ENCODE measurements around the gene RGS7. TPM values are rescaled to one million over a fixed set of nuclear protein-coding genes. Genes with fewer than 3 reads are reported as not detected.

The RGS7 gene
- not detected in 2 replicates for total RNA-seq (2014; rRNA removed; shearing (Covaris generic))

- DNase-seq (ENCODE audit: low spot score) = peak; percentile 83
- in situ Hi-C loops (cut with HindIII; ENCODE audit: low sequenced_read_pairs) = no loop called here
Observed at GRCh38 chr1:241356519-241357365, at the start of gene RGS7. Gene RGS7, minus strand, starts transcription at chr1:241357205.

- DNase-seq (ENCODE audit: low spot score) = no peak
- in situ Hi-C loops (cut with HindIII; ENCODE audit: low sequenced_read_pairs) = no loop called here
Observed at GRCh38 chr1:241406421-241406820, 49.4 kb upstream of the RGS7 start.

GRCh38 chr1:241401156-241401555 lies 44.2 kb upstream of the RGS7 start:
- in situ Hi-C loops (cut with HindIII; ENCODE audit: low sequenced_read_pairs) = no loop called here
- no peak for DNase-seq (ENCODE audit: low spot score)

GRCh38 chr1:241396747-241397681 lies 40.0 kb upstream of the RGS7 start:
- no peak for DNase-seq (ENCODE audit: low spot score)
- in situ Hi-C loops (cut with HindIII; ENCODE audit: low sequenced_read_pairs) = no loop called here

GRCh38 chr1:241391926-241392710 lies 35.1 kb upstream of the RGS7 start:
- in situ Hi-C loops (cut with HindIII; ENCODE audit: low sequenced_read_pairs) = no loop called here
- DNase-seq (ENCODE audit: low spot score) = peak; percentile 52

GRCh38 chr1:241390526-241390925 lies 33.5 kb upstream of the RGS7 start:
- DNase-seq (ENCODE audit: low spot score) = no peak
- in situ Hi-C loops (cut with HindIII; ENCODE audit: low sequenced_read_pairs) = no loop called here

GRCh38 chr1:241389400-241389799 lies 32.4 kb upstream of the RGS7 start:
- in situ Hi-C loops (cut with HindIII; ENCODE audit: low sequenced_read_pairs) = no loop called here
- no peak for DNase-seq (ENCODE audit: low spot score)

- DNase-seq (ENCODE audit: low spot score) = no peak
- in situ Hi-C loops (cut with HindIII; ENCODE audit: low sequenced_read_pairs) = no loop called here
Observed at GRCh38 chr1:241387216-241387615, 30.2 kb upstream of the RGS7 start.

- in situ Hi-C loops (cut with HindIII; ENCODE audit: low sequenced_read_pairs) = no loop called here
- peak; percentile 64 for DNase-seq (ENCODE audit: low spot score)
Observed at GRCh38 chr1:241376701-241377100, 19.7 kb upstream of the RGS7 start.

GRCh38 chr1:241375886-241376285 lies 18.9 kb upstream of the RGS7 start:
- in situ Hi-C loops (cut with HindIII; ENCODE audit: low sequenced_read_pairs) = no loop called here
- DNase-seq (ENCODE audit: low spot score) = no peak

- in situ Hi-C loops (cut with HindIII; ENCODE audit: low sequenced_read_pairs) = no loop called here
- no peak for DNase-seq (ENCODE audit: low spot score)
Observed at GRCh38 chr1:241366196-241366595, 9.2 kb upstream of the RGS7 start.

- DNase-seq (ENCODE audit: low spot score) = peak; percentile 47
- in situ Hi-C loops (cut with HindIII; ENCODE audit: low sequenced_read_pairs) = no loop called here
Observed at GRCh38 chr1:241362350-241362749, 5.3 kb upstream of the RGS7 start.

- peak; percentile 60 for DNase-seq (ENCODE audit: low spot score)
- in situ Hi-C loops (cut with HindIII; ENCODE audit: low sequenced_read_pairs) = no loop called here
Observed at GRCh38 chr1:241357366-241358340, 648 bp upstream of the RGS7 start.

- no peak for DNase-seq (ENCODE audit: low spot score)
- in situ Hi-C loops (cut with HindIII; ENCODE audit: low sequenced_read_pairs) = no loop called here
Observed at GRCh38 chr1:241356187-241356518, 852 bp downstream of the RGS7 start.

- DNase-seq (ENCODE audit: low spot score) = peak; percentile 55
- in situ Hi-C loops (cut with HindIII; ENCODE audit: low sequenced_read_pairs) = no loop called here
Observed at GRCh38 chr1:241355311-241356010, 1.5 kb downstream of the RGS7 start.

- in situ Hi-C loops (cut with HindIII; ENCODE audit: low sequenced_read_pairs) = no loop called here
- DNase-seq (ENCODE audit: low spot score) = peak; percentile 64
Observed at GRCh38 chr1:241352401-241352800, 4.6 kb downstream of the RGS7 start.

GRCh38 chr1:241351841-241352240 lies 5.2 kb downstream of the RGS7 start:
- in situ Hi-C loops (cut with HindIII; ENCODE audit: low sequenced_read_pairs) = no loop called here
- peak; percentile 60 for DNase-seq (ENCODE audit: low spot score)

- in situ Hi-C loops (cut with HindIII; ENCODE audit: low sequenced_read_pairs) = no loop called here
Observed at GRCh38 chr1:241343956-241344355, 13.0 kb downstream of the RGS7 start.

More at GRCh38 chr1:241343956-241344355, 13.0 kb downstream of the RGS7 start:
- DNase-seq (ENCODE audit: low spot score) = no peak

Measured in G401 (cell line).